B cell (primary cell): ENCODE data around the gene UGT1A4. TPM values are rescaled to one million over a fixed set of nuclear protein-coding genes. Genes with fewer than 3 reads are reported as not detected.

ENCODE experiments used
- ATAC-seq: fragments of 200-7000 bp; cut with Tn5 transposase; one replicate; pipeline ENCODE4 v1.10.0; 2021; ENCODE audit warnings: low read depth, mild to moderate bottlenecking, moderate number of reproducible peaks, moderate library complexity
- CTCF ChIA-PET: fragments of 350-600 bp; sonication (Branson Sonifier 250); formaldehyde crosslinking; loops from one replicate; lab custom pipeline; 2021; ENCODE audit warnings: antibody characterized with exemption, inconsistent platforms; lab: Charles Lee
- POLR2A ChIA-PET: fragments of 350-600 bp; sonication (Branson Sonifier 250); formaldehyde crosslinking; loops from one replicate; lab custom pipeline; 2021; ENCODE audit warnings: antibody characterized with exemption; lab: Charles Lee
- DNase-seq: peaks from one replicate; pipeline ENCODE4 v3.0.0; 2013
- H2AFZ ChIP-seq: 2 replicates; pipeline ENCODE4 v1.6.1; 2012; ENCODE audit warnings: mild to moderate bottlenecking, low read depth, low read length; ENCODE audit not compliant: insufficient read depth, poor library complexity, severe bottlenecking
- H3K27ac ChIP-seq, 2 donors: 1 replicate in 1 of 2; 2 replicates in 1 of 2; pipeline ENCODE4 v1.5.1; 2012 to 2013; ENCODE audit warnings: low read length in 2 of 2, mild to moderate bottlenecking in 2 of 2, moderate library complexity in 1 of 2
- H3K27me3 ChIP-seq, 4 experiments: fragments of 200-600 bp in 1 of 4; sonication (generic) in 1 of 4; replicated peaks in 1 of 4; 1 replicate in 2 of 4; 2 replicates in 2 of 4; pipeline versions ENCODE4 v1.6.1 to v1.7.0; 2013 to 2016; ENCODE audit warnings: low read length in 3 of 4, mild to moderate bottlenecking in 2 of 4, mixed read lengths in 1 of 4, moderate library complexity in 1 of 4; ENCODE audit not compliant: insufficient read depth in 4 of 4, control insufficient read depth in 3 of 4; ENCODE audit errors: control extremely low read depth in 1 of 4
- H3K36me3 ChIP-seq, 2 experiments: replicated peaks in 1 of 2; 1 replicate in 1 of 2; 2 replicates in 1 of 2; pipeline versions ENCODE4 v1.6.1 to v1.7.1; 2013; ENCODE audit warnings: low read length in 1 of 2; ENCODE audit not compliant: insufficient read depth in 2 of 2, control insufficient read depth in 1 of 2; ENCODE audit errors: control extremely low read depth in 1 of 2, extremely low read depth in 1 of 2
- H3K4me1 ChIP-seq, 2 donors: fragments of 200-600 bp in 1 of 2; sonication (generic) in 1 of 2; 1 replicate in 1 of 2; 2 replicates in 1 of 2; pipeline versions ENCODE4 v1.5.1 to v1.6.1; 2013 to 2017; ENCODE audit warnings: low read length in 2 of 2; ENCODE audit not compliant: control insufficient read depth in 2 of 2, insufficient read depth in 2 of 2
- H3K4me2 ChIP-seq: replicated peaks from 2 replicates; pipeline ENCODE3; 2012; ENCODE audit warnings: mild to moderate bottlenecking, low read depth, low read length; ENCODE audit not compliant: poor library complexity, severe bottlenecking
- H3K4me3 ChIP-seq, 5 experiments: fragments of 200-600 bp in 1 of 5; sonication (generic) in 1 of 5; 1 replicate in 3 of 5; 2 replicates in 2 of 5; pipeline versions ENCODE4 v1.5.1 to v1.7.0; 2011 to 2016; ENCODE audit warnings: low read length in 4 of 5, mild to moderate bottlenecking in 4 of 5, low read depth in 2 of 5, control low read depth in 1 of 5, moderate library complexity in 1 of 5; ENCODE audit not compliant: insufficient read depth in 1 of 5; ENCODE audit errors: control extremely low read depth in 1 of 5, extremely low read depth in 1 of 5
- H3K79me2 ChIP-seq: fragments of 200-600 bp; sonication (generic); one replicate; pipeline ENCODE4 v1.6.0; 2016; ENCODE audit warnings: low read length; ENCODE audit not compliant: control insufficient read depth, insufficient read depth
- H3K9ac ChIP-seq: fragments of 200-600 bp; sonication (generic); 2 replicates; pipeline ENCODE4 v1.6.1; 2017; ENCODE audit warnings: mild to moderate bottlenecking, low read length, moderate library complexity
- H3K9me3 ChIP-seq, 3 donors: one replicate each; pipeline versions ENCODE4 v1.6.1 to v1.7.1; 2013; ENCODE audit warnings: low read length in 2 of 3; ENCODE audit not compliant: control insufficient read depth in 2 of 3, insufficient read depth in 1 of 3; ENCODE audit errors: control extremely low read depth in 1 of 3
- H4K20me1 ChIP-seq: 2 replicates; pipeline ENCODE4 v1.6.0; 2012; ENCODE audit warnings: mild to moderate bottlenecking, low read length; ENCODE audit not compliant: insufficient read depth, control insufficient read depth, poor library complexity, severe bottlenecking
- H3K27ac Mint-ChIP-seq: one replicate; pipeline ENCODE4 v1.8.0; 2021; ENCODE audit warnings: mixed read lengths
- H3K27me3 Mint-ChIP-seq: one replicate; pipeline ENCODE4 v1.8.0; 2021; ENCODE audit warnings: mixed read lengths
- H3K4me1 Mint-ChIP-seq: one replicate; pipeline ENCODE4 v1.8.0; 2021; ENCODE audit warnings: mixed read lengths
- H3K4me3 Mint-ChIP-seq: one replicate; pipeline ENCODE4 v1.8.0; 2021; ENCODE audit warnings: mixed read lengths
- H3K9me3 Mint-ChIP-seq: one replicate; pipeline ENCODE4 v1.8.0; 2022; ENCODE audit warnings: mixed read lengths; ENCODE audit not compliant: insufficient read depth
- EZH2 ChIP-seq: IDR thresholded peaks from 2 replicates; pipeline ENCODE4 v1.6.1; 2012; ENCODE audit warnings: borderline replicate concordance, low read depth, mild to moderate bottlenecking, moderate library complexity, low read length; ENCODE audit not compliant: insufficient read depth, poor library complexity, severe bottlenecking
- WGBS: methylation state at CpG from one replicate; pipeline ENCODE4 v1.1.5; 2013; ENCODE audit warnings: missing lambda C conversion rate; ENCODE audit not compliant: insufficient coverage; 5-methylcytosine and 5-hydroxymethylcytosine counted together
- intact Hi-C: fragments of 100-400 bp; cut with micrococcal nuclease; formaldehyde crosslinking; loops from one replicate; pipeline ENCODE4 v1.10.0; 2022
- polyA plus RNA-seq: library from polyadenylated mRNA; depleted of rRNA; stranded (reverse); fragments of >200 nt; gene quantifications from 2 replicates; pipeline ENCODE4 v1.2.3, GENCODE V29; 2012
- total RNA-seq, 2 donors: library from RNA; stranded (reverse); fragments of 120-200 nt in 1 of 2; gene quantifications; 1 replicate in 1 of 2; 2 replicates in 1 of 2; pipeline versions ENCODE4 v1.2.3 to v1.2.4, GENCODE V29; 2013 to 2022
- TF ChIP-seq, protein P1 (sequence below): fragments of 200-600 bp; IDR thresholded peaks from one replicate; pipeline ENCODE4 v1.8.0; 2022; ENCODE audit warnings: antibody characterized with exemption, mild to moderate bottlenecking

Gene UGT1A4
- total and polyA plus RNA-seq, 2 donors (not counting 1 experiment from before 2014, with no cell fraction given): not detected

DNA sequence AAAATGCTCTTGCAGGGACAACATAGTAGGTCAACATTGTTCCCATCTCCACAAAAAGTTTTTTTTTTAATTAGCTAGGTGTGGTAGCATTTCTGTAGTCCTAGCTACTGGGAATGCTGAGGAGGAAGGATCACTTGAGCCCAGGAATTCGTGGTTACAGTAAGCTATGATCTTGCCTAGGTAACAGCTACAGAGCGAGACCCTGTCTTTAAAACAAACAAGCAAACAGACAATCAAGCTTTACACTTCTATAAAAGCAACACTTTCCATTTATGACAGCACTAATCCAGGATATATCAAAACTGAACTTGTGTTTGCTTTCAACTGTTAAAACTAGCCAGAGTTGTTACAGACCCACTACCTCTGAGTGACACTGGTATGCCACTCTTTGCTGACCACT is 22.3 kb downstream of the UGT1A4 start:
- intact Hi-C loops: no loop called here
- no peaks in the 10 kb centered on the region for H3K4me1 ChIP-seq
- CTCF ChIA-PET: interaction anchor here (0.6 kb wide), 1 partner anchor 1316 kb away, joined by 5 read pairs; no protein-coding TSS in a partner anchor
- POLR2A ChIA-PET: no interaction called here
- no peak overlapping the region for H2AFZ ChIP-seq
- Mint-ChIP-seq H3K4me3 (no peak overlapping the region), H3K27ac (no peak overlapping the region), H3K27me3 (peaks cover 45% of the 10 kb centered on the region), H3K4me1 (no peaks in the 10 kb centered on the region), H3K9me3 (no peaks in the 10 kb centered on the region)
- DNase-seq (no peak), ATAC-seq (no peak)
- peaks cover 0 to 8% (median 0%) of the 10 kb centered on the region in 3 donors for H3K9me3 ChIP-seq
- WGBS: no CpG with 5 or more reads among the region's 2 CpGs
- TF ChIP-seq, protein P1, sequence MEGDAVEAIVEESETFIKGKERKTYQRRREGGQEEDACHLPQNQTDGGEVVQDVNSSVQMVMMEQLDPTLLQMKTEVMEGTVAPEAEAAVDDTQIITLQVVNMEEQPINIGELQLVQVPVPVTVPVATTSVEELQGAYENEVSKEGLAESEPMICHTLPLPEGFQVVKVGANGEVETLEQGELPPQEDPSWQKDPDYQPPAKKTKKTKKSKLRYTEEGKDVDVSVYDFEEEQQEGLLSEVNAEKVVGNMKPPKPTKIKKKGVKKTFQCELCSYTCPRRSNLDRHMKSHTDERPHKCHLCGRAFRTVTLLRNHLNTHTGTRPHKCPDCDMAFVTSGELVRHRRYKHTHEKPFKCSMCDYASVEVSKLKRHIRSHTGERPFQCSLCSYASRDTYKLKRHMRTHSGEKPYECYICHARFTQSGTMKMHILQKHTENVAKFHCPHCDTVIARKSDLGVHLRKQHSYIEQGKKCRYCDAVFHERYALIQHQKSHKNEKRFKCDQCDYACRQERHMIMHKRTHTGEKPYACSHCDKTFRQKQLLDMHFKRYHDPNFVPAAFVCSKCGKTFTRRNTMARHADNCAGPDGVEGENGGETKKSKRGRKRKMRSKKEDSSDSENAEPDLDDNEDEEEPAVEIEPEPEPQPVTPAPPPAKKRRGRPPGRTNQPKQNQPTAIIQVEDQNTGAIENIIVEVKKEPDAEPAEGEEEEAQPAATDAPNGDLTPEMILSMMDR: no peak
- no peak for TF ChIP-seq EZH2
- no peak overlapping the region for H3K27ac ChIP-seq
- peaks cover 0 to 2% (median 0%) of the 10 kb centered on the region in 4 experiments for H3K27me3 ChIP-seq
- H3K79me2 ChIP-seq: no peaks in the 10 kb centered on the region
- no peak overlapping the region for H3K4me3 ChIP-seq
- no peak overlapping the region for H3K9ac ChIP-seq
- no peak overlapping the region for H3K4me2 ChIP-seq
- H3K36me3 ChIP-seq: no peaks in the 10 kb centered on the region
- H4K20me1 ChIP-seq: no peaks in the 10 kb centered on the region

DNA sequence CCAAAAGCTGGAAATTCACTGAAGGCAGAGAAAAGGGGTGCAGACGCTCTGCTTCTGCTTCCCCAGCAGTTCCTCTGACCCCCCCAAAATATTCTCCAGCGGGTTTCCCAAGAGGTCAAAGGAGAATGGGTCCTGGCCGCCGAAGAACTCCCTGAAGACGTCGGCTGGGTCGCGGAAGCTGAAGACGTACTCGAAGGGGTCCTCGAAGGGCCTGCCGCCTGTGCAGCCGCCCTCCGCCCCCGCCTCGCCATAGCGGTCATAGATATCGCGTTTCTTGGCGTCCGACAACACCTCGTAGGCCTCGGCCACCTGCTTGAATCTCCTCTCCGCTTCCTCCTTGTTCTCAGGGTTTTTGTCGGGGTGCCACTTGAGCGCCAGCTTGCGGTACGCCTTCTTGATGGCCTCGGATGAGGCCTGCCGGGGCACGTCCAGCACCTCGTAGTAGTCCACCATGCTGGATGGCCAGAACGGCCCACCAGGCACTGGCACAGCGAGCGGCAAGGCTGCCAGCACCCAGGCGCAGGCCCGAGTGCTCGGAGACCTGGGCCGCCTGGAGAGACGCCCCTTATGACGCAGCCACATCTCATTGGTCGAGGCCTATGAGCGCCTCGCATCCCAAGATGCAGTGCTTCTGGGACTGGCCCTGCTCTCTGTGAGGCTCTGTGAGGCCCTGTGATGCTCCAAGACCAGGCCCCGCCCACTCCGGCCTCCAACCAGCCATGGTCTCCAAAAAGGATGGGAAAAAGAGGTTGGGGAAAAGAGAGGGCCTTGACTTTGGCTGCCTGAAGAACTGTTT is 25.1 kb downstream of the UGT1A4 start:
- no peak overlapping the region for H3K27ac ChIP-seq
- ATAC-seq: no peak

More for the DNA sequence above, 25.1 kb downstream of the UGT1A4 start:
- no peak overlapping the region for H2AFZ ChIP-seq
- H4K20me1 ChIP-seq: no peaks in the 10 kb centered on the region
- intact Hi-C loops: no loop called here
- ChIA-PET POLR2A (no interaction called here), CTCF (no interaction called here)
- TF ChIP-seq, protein P1: no peak
- TF ChIP-seq EZH2: no peak
- H3K36me3 ChIP-seq: no peaks in the 10 kb centered on the region
- peaks cover 0 to 8% (median 0%) of the 10 kb centered on the region in 3 donors for H3K9me3 ChIP-seq
- H3K27me3 Mint-ChIP-seq: peaks cover 45% of the 10 kb centered on the region
- no peak overlapping the region for H3K4me2 ChIP-seq
- DNase-seq: no peak
- no peaks in the 10 kb centered on the region for H3K4me1 ChIP-seq
- H3K79me2 ChIP-seq: no peaks in the 10 kb centered on the region
- no peak overlapping the region for H3K9ac ChIP-seq
- 96% methylated on average over 41 of the region's 46 CpGs for WGBS
- H3K4me1 Mint-ChIP-seq: no peaks in the 10 kb centered on the region
- H3K9me3 Mint-ChIP-seq: no peaks in the 10 kb centered on the region
- no peak overlapping the region for H3K27ac Mint-ChIP-seq
- H3K4me3 Mint-ChIP-seq: no peak overlapping the region
- no peak overlapping the region for H3K4me3 ChIP-seq
- peaks cover 0 to 3% (median 0%) of the 10 kb centered on the region in 4 experiments for H3K27me3 ChIP-seq
